ENCODE results near the gene MSI2.

- TF ChIP-seq ZNF384 (IDR thresholded peaks at IDR 0.05) = no peak
- no peak for TF ChIP-seq BHLHE40 (IDR thresholded peaks at IDR 0.05; ENCODE audit: borderline replicate concordance)
Observed at GRCh38 chr17:57207396-57207795, 48.9 kb upstream of the MSI2 start.

Measured in HEK293T (cell line).